HG03045 (cell line): ENCODE data around the gene G0S2.

Experiments
- ATAC-seq: cut with Tn5 transposase; IDR thresholded peaks from one replicate; pipeline ENCODE4 v1.9.1; 2021; ENCODE audit warnings: mild to moderate bottlenecking, moderate library complexity; ENCODE audit not compliant: unreplicated experiment

G0S2 gene, protein sequence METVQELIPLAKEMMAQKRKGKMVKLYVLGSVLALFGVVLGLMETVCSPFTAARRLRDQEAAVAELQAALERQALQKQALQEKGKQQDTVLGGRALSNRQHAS

DNA sequence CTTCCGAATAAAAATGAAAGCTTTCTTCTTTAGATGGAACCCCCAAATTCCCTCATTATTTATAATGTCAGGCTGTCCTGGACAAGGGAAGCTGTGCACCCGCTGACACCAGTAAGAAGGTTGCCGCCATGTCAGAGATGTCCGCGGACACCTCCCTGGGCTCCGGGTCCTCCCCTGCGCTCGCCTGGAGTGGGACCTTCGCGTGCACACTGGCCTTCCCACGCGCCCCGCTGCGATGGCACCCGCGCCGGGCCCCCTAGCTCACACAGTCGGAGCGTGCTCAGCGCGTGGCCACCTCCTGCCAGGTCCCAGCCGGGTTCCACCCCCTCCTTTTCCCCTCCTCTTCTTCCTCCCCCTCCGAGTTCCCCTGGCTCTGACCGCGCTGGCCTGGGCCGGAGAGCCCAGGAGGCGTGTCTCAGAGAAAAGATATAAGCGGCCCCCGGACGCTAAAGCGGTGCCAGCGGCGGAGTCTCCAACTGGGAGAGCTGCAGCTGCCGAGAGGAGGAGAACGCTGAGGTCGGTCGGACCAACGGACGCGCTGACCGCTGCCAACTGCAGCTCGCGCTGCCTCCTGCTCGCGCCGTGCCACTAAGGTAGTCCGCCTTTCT, at the start of gene G0S2:
G0S2 (plus strand) TSS at position 456 of the 608 bp plus-strand sequence. CDS start 273 bp downstream, outside the sequence.
- ATAC-seq = no peak

DNA sequence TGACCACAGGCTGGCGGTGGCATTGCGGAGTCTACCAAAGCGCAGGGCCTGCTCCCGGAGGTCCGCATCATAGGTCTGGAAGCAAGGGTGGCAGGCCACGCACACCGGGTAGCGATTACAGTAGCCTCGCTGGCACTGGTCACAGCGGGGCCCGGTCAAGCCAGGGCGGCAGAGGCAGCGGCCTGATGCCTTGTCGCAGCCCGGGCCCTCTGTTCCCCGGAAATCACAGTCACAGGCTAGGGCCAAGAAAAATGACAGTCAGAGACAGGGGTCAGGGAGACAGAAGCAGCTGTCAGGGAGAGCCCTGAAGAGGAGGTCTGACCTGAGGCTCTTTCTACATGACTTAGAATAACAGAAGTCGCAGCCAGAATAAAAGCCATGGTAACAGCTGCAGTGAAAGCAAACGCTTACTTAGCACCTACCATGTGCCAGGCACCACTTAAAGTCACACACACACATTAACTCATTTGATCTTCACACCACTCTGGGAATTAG, 49.4 kb upstream of the G0S2 start:
- ATAC-seq = no peak

DNA sequence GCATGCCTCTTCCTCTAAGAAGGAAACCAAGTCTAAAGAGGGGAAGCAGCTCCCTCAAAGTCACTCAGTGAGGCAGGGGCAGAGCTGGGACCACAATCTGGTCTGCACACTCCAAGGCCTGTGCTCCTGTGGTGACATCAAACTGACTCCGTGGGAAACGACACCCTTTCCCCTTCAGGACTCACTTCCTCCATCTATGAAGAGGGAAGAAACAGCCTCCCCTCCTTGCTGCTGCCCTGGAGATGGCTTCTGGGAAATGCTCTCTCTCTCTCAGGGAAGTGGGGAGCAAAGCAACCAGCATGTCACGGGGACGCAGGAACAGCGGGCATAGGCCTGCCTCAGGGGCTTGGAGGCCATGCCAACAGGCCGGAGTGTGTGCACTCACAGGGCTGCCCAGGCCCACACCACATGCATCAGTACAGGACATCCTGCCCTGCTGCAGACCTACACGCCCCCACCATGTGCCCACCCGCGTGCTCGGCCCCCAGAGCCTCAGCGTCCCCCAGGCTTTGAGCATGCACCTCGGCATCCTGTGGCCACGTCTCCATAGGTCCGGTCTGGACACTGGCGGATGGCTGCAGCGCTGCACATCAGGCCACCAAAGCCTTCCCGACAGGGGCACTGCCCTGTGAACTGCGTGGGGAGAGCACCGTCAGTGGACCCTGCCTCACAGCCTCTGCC, 48.7 kb upstream of the G0S2 start:
- no peak for ATAC-seq

DNA sequence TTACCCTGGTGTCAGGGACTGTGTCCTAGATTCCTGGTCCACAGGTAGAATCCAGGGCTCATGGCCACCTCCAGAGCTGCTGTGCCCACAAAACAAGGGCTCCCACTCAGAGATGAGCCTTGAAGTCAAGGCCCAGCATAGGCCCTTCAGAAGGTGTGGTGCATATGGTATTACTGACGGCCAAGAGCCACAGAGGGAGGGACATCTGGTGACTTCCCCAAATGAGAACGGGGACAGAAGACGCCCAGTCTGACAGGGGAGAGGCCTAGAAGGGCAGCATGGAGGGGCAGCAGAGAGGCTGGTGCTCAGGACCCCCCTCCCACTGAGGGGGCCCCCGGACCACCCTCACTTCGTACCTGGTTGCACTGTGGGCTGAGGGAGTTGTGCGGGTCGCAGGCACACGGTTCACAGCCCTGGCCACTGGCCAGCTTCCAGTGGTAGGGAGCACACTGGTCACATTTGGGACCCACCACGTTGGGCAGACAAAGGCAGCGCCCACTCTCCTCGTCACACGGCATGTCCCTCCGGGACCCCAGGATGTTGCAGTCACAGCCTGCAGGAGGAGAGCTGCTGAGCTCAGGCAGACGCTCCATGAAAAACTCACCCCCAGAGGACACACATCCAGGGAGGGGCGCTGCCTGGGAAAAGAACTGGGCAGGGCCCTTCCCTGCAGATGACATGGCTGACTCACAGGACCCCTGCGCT, 48.0 kb upstream of the G0S2 start:
- ATAC-seq = no peak

DNA sequence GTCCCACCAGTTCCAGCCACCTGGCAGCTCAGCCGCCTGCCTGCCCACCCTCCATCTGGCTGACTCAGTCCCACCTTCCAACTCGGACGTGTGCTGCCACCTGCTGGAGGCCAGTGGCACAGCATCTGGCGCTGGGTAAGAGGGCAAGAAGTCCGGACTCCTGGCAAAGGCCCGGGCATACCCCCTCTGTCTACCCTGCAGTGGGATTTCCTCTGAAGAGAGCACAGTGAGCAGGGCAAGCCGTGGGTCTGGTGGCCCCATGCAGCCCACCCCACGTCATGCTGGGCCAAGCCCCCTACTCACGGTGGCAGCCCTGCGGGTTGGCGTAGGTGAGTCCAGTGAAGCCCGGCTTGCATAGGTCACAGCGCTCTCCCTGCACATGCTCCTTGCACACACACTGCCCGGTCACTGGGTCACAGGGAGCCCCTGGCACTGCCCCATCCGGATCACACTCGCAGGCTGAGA, 47.4 kb upstream of the G0S2 start:
- peak; percentile 74 for ATAC-seq

DNA sequence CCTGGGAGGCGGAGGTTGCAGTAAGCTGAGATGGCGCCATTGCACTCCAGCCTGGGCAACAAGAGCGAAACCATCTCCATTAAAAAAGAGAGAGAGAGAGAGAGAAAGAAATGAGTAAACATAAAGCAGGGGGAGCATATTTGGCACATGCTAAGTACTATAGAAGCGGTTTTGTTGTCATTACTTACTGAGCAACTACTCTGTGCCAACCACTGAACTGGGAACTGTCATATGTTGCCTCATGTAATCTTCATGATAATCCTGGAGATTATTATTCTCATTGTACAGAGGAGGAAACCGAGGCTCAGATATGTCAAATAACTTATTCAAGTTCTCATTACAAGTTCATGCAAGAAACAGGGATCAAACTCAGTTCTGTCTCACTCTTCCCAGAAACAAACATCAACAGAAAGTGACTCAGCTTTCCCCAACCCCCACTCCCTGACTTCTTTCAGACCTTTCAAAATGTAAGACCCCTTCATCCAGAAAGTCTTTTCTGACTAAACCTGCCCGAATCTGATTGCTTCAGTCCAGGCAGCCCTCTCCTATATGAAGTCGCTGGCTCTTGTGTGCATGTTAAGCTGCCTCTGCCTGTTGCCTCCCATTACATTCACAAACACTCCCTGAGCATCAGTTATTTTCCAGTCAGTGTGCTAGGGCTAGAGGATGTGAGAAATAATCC, 46.5 kb upstream of the G0S2 start:
- ATAC-seq = no peak

DNA sequence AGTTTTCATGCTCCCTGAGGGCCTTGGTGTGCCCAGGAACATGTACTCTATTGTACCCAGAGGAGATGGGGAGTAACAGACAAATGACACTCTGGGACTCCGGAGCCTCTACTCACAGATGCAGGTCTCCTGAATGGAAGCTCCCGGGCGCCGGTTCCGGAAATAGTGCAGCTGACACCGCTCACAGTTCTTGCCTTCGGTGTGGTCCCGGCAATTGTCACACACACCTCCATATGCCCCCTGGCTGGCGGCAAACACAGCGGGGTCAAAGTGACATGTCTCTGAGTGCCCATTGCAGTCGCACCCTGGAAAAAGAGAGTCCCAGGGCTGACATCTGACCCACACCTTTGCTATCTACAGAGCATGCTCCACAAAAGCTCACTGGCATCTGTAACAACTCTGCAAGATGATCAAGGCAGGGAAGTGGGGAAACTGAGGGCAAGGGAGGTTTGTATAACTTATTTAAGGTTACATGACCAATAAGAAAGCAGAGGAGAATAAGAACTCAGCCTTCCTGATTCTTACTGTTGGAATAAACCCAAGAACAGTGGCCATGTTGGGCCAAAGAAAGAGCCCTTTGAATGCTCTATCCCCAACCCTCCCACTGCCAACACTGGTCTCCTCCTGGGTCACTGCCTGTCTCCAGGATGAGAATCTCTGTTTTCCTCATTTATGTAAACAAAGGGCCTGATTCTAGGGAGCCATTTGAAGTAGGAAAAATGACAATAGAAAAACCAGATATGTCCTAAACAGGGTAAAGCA, 45.4 kb upstream of the G0S2 start:
- no peak for ATAC-seq

DNA sequence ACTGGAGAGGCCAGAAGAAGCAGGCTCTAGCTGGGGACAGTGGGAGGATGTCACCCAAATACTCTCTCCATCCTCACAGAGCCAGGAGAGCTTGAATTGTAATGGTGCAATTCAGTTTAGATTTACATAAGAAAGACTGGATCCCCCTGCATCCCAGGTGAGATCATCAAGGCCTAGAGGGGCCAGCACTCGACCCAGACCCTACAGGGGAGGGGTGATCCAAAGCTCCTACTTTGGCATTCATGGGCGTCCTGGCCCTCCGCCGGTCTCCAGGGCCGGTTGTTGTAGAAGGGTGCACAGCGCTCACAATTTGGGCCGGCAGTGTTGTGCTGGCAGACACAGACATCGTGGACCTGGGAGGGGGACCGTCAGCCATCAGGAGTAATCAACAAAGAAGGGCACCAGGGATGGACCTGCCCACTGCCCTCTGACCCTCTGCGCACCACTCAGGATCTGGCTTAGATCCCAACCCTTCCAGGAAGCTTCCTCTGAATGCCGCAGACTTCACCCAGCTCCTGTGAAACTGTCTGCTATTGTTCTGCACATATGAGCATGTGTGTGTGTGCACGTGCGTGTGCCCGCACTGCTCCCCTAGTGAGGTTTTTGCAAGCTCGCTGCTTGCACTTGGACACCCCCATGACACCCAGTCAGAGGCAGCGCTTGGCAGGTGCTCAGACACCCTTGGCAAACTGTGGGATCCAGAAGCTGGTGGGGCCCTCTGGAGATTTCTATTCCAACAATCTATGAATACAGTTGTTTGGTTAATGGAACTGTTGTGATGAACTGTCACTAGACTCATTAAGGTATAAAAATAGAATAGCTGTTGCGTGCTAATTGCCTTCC, 44.6 kb upstream of the G0S2 start:
- no peak for ATAC-seq

DNA sequence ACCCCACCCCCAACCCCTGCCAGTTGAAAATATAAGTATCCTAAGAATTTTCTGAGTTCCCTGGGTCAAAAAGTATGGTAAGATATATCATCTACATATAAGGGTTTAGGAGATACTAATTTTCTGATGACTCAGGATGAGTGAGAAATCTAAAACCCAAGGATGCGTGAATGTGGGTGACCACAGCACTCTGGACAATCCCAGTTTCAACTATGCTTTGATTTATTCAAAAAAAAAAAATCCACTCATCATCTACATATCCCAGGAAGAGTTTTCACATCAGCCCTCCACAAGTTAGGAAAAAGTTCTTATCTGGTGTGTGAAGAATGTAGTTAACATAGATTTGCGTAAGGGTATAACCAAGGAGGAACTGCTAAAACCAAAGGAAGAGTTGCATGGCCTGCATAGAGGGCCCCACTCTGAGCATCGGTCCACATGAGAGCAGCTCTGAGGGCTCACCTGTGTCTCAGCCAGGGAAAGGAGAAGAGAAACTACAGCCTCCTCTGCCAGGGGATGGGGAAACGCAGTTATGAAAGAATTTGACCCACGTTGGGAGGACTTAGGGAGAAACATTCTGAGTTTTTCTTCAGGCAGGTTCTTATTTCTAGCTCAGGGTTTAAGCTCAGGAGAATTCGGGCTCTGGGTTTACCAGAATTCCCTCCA, 41.7 kb upstream of the G0S2 start:
- ATAC-seq = no peak

DNA sequence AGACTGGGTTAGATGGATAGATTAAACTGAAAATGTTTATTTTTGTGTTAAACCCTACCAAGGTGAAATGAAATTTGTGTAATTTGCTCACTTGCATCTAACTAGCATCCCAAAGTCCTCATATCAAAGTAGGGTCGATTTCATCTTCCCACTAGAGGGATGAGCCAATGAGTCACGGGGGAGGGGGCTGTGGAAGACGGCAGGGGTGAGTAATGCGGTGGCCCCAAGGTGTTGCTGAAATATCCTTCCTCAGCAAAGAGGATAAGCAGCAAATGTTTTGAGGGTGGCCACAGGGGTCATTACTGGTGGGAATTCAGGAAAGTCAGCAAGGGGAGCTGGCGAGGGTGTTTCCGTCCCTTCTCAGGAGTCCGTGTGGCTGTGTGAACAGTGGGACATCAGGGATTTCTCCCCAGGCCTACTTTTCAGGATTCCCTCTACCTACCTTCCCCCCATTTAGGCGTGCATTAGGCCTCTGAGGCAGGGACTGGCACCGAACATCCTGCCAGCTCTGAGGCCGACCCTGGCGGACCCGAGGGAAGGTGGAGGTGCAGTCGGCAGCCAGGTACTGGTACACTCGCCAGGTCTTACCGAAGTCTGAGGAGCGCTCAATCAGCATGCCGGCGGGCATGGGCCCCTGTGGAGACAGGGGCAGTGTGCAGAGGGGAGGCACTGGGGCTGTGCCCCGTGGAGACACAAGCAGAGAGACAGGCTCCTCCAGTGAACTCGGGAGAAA, 41.0 kb upstream of the G0S2 start:
- ATAC-seq = no peak

DNA sequence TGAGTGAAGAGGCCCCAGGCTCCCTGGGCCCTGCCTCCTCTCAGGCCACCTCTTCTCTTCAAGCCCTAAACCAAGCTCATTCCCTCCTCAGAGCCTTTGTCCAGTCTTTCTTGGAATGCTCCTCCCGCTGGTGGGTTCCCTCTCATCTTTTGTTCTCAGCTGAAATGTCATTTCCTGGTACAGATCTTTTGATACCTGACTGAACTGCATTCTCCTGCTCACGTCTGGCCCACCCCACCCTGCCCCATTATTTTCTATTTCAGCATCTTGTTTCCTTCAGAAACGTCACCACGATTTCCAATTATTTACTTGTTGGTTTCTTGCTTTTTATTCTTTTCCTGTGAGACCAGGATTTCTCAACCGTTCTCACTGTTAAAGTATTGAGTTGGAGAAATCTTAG, 39.4 kb upstream of the G0S2 start:
- ATAC-seq = no peak

DNA sequence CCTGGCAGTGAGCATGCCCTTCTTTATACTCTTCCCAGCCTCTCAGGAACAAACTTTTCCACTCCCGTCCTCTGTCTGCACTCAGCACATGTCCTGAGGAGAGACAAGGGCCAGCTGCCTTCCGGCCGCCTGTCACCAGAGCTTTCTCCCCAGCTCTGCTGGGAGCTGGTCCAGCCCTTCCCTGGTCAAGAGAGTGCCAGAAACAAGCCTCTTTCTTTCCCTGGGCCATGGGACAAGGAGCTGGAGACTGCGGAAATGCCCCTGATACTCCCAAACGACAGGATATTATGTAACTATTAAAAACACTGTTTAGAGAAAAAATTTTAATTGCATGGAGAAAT, 33.4 kb upstream of the G0S2 start:
- ATAC-seq = no peak

DNA sequence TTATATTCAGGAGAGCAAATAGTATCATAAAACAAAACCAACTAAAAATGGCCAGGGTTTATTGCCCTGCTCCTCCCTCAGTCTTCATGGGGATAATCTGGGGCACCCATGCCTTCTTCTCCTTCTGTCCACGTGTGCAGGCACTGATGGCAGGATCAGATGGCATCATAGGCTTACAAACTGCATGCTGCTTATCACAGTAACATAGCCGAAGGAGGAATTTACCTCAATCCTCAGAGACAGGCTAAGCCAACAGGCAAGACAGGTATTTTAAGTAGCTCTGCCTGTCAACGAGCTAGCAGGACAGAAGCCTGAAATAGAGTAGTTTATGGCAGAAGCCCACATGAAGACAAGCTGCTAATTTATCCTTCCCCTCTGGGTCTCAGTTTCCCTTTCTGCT, 32.4 kb upstream of the G0S2 start:
- ATAC-seq = no peak

DNA sequence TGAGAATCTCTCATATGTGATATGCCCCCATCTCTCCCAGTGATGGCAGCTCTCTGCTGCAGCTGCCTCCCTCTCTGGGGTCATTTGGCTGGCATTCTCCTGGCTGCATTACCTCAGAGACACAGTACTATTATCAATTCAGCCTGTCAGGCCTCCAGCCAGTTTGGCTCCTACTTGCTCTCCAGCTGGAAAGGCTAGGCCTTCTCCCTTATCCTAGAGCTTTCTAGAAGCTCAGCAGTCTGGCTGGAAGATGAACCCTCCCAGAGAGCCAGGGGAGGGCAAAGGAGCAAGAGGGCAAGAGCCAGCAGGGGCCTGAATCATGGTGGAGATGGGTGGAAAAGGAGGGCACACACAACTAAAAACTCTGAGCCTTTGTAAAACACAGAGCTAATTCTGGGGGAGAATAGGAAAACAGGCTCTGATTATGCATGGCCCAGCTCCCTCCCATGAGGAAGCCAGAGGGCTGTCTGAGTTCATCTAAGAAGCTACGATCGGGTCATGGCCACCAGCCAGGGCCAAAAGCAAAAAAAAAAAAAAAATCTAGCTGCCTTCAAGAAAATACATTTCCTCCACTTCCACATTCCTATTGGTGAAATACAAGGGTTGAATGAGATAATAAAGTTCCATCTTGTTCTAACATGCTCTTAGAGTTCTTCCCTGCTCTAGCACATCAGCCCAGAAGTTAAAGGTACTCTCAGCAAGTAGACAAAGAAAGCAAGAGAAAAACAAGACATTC, 31.8 kb upstream of the G0S2 start:
- no peak for ATAC-seq

DNA sequence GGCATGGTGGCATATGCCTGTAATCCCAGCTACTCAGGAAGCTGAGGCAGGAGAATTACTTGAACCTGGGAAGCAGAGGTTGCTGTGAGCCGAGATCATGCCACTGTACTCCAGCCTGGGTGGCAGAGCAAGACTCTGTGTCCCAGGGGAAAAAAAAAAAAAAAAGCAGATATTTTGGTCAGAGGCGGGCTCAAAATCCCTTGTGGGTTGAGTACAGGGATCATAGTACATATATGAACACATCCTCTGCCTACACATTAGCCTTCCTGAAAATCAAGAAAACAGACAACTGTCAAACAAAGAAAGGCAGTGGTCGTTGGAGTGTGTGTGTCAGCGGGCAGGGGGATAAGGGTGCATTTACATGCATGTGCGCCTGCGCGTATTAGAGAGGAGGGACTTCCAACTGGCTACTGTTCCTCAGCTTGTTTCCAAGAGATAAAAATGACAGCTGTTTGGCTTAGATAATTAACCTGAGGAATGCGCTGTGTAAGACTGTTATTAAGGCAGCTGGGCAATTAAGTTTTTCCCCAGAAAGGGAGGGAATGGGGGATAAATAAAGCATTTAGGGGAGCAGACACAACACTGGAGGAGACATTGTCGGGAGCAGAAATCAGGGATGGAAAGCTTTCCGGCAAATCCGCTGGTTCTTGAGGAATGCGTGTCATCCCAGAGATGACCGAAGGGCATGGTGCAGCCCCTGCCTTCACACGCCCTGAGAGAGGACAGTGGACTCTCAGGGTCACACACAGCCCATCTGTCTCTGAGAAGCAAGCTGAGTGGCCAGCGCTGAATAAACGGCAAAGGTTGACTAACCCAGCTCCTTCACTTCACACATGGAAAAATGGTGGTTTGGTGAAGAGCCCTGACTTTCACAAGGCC, 29.4 kb upstream of the G0S2 start:
- no peak for ATAC-seq

DNA sequence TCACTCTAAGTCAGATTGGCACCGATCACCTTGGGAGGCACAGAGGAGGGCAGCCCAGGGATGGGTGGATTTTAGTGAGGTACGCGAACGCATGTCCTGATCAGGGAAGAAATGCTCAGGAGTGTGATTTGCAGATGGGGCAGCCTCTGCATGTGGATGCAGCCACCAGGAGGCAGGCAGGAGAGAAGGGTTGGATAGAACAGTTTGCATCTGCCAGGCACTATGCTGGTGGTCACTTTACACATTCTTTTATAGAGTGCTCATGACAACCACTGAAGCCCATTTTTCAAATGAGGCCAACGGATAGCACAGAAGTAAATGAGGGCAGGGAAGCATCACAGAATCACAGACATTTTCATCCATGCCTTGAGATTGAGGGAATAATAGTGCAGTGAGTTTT, 28.7 kb upstream of the G0S2 start:
- no peak for ATAC-seq

DNA sequence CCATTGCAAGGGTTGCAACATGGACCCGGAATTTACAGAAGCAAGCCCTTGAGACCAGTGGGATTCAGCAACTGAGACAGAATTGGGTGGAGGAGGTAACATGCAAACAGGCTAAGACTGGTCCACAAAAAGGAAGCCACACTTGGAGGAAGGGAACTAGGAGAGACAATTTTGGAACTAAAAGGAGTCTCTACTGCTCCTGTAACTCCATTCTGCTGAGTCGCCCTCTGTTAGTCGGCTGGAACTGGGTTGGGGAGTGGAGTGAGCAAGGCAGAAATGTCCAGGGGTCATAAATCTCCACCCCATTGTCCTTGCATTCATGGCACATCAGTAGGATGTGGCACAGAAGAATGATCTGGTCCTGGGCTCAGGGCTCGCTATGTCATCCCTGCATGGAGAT, 28.1 kb upstream of the G0S2 start:
- ATAC-seq = no peak
